GM06990 (cell line): ENCODE measurements around the gene PRKG1.

Experiments
- DNase-seq: peaks from one replicate; pipeline ENCODE4 v3.0.0-alpha.2; 2011; ENCODE audit not compliant: insufficient read length; ENCODE audit errors: extremely low read depth
- H3K27me3 ChIP-seq: replicated peaks from 2 replicates; pipeline ENCODE4 v1.6.0; 2011; ENCODE audit warnings: low read length; ENCODE audit not compliant: control insufficient read depth, insufficient read depth
- H3K36me3 ChIP-seq: 2 replicates; pipeline ENCODE4 v1.5.1; 2011; ENCODE audit warnings: low read length; ENCODE audit not compliant: control insufficient read depth, insufficient read depth
- H3K4me3 ChIP-seq: replicated peaks from 2 replicates; pipeline ENCODE4 v1.5.1; 2011; ENCODE audit warnings: low read depth, mild to moderate bottlenecking, control low read depth, low read length
- CTCF ChIP-seq: IDR thresholded peaks from 2 replicates; pipeline ENCODE4 v1.5.1; 2011; ENCODE audit warnings: low read length, control low read depth, mild to moderate bottlenecking, inconsistent platforms; ENCODE audit not compliant: insufficient read depth, poor library complexity, severe bottlenecking

Gene PRKG1

GRCh38 chr10:52300599-52301277, 1226.5 kb downstream of the PRKG1 start:
- Histone ChIP-seq H3K4me3 (no peak overlapping the region), H3K27me3 (no peaks in the 10 kb centered on the region), H3K36me3 (no peaks in the 10 kb centered on the region)
- no peak for DNase-seq
- TF ChIP-seq CTCF: no peak

- TF ChIP-seq CTCF: peak; percentile 65
- Histone ChIP-seq H3K4me3 (peak overlapping the region; percentile 6; the same call in 1 of the 2 replicates), H3K27me3 (peaks cover 3% of the 10 kb centered on the region), H3K36me3 (no peaks in the 10 kb centered on the region)
- peak; percentile 38 for DNase-seq
Observed at GRCh38 chr10:52308251-52309031, 1234.2 kb downstream of the PRKG1 start.

- DNase-seq: no peak
- TF ChIP-seq CTCF: no peak
- Histone ChIP-seq H3K27me3 (peaks cover 6% of the 10 kb centered on the region), H3K36me3 (no peaks in the 10 kb centered on the region), H3K4me3 (no peak overlapping the region)
Observed at GRCh38 chr10:52312942-52313255, 1238.6 kb downstream of the PRKG1 start.

- no peaks in the 10 kb centered on the region for H3K36me3 ChIP-seq
- peak; percentile 1 for DNase-seq
- no peak overlapping the region for H3K4me3 ChIP-seq
- H3K27me3 ChIP-seq: peaks cover 6% of the 10 kb centered on the region
- TF ChIP-seq CTCF: no peak
Observed at GRCh38 chr10:52313256-52313932, 1239.1 kb downstream of the PRKG1 start.

- Histone ChIP-seq H3K36me3 (no peaks in the 10 kb centered on the region), H3K27me3 (peaks cover 6% of the 10 kb centered on the region), H3K4me3 (no peak within 1 kb of the TSS)
- peak; percentile 23 for DNase-seq
- TF ChIP-seq CTCF: peak; percentile 59
Observed at GRCh38 chr10:52313933-52314821, 1239.9 kb downstream of the PRKG1 start, which contains the start of gene DKK1. Gene DKK1, plus strand, starts transcription at chr10:52314281. Its CDS starts 154 bp downstream, at chr10:52314435.
